ENCODE results near the gene BRCC3.

DNA sequence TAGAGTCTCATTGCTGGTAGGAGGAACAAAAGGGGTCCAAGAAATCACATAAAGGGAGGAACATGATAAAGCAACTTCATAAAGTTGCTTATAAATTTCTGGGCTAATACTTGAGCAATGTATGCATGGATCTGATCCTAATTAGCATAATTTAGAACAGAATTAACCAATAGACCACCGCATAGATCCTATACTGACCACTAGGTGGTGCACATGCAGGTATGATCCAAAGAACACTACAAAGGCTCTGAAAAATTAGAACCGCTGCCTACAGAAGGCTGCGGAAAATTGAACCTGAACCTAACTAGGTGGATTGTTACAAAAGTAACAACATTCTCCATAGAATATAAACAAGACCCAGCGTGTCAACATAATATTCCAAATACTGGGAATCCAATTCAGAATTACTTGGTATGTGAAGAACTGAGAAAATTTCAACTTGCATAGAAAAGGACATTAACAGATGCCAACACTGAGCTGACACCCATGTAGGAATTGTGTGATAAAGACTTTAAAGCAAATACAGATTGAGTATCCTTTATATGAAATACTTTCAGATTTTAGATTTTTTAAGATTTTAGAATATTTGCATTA is 23.3 kb downstream of the BRCC3 start:
- TF ChIP-seq EZH2phosphoT487 (IDR thresholded peaks at IDR 0.05; ENCODE audit: insufficient read depth, low read depth) (no peak), EZH2 (IDR thresholded peaks at IDR 0.05; ENCODE audit: insufficient read depth, poor library complexity, severe bottlenecking) (no peak)
